ENCODE measurements around the gene PLCD1.
"Not testable (repeated sequence)": the region's sequence is repeated elsewhere in the genome, so short reads cannot be mapped to it uniquely, and the experiment has no call there.

The PLCD1 gene

GRCh38 chr3:38036286-38036685 lies 6.8 kb upstream of the PLCD1 start:
- DNase-seq: no peak

- DNase-seq: peak; percentile 17
These were observed 4.9 kb upstream of the PLCD1 start for GRCh38 chr3:38034335-38034734.

GRCh38 chr3:38033586-38033985 lies 4.1 kb upstream of the PLCD1 start:
- not testable (repeated sequence) for DNase-seq

GRCh38 chr3:38032328-38032865 lies 3.0 kb upstream of the PLCD1 start:
- DNase-seq: peak; percentile 10

GRCh38 chr3:38031022-38031994 lies 1.9 kb upstream of the PLCD1 start:
- peak; percentile 98 for DNase-seq

- no peak for DNase-seq
These were observed 932 bp upstream of the PLCD1 start for GRCh38 chr3:38030126-38031021.

GRCh38 chr3:38028621-38029361 lies 651 bp downstream of the PLCD1 start:
- peak; percentile 39 for DNase-seq

- DNase-seq: no peak
These were observed 1.7 kb downstream of the PLCD1 start for GRCh38 chr3:38027466-38028465.

GRCh38 chr3:38026856-38027255 lies 2.6 kb downstream of the PLCD1 start:
- no peak for DNase-seq

- no peak for DNase-seq
These were observed 6.3 kb downstream of the PLCD1 start for GRCh38 chr3:38022896-38023709.

- no peak for DNase-seq
These were observed 7.1 kb downstream of the PLCD1 start for GRCh38 chr3:38022301-38022700.

GRCh38 chr3:38021196-38021595 lies 8.2 kb downstream of the PLCD1 start:
- DNase-seq: no peak

- DNase-seq: no peak
These were observed 9.1 kb downstream of the PLCD1 start for GRCh38 chr3:38020342-38020726.

- no peak for DNase-seq
These were observed 9.6 kb downstream of the PLCD1 start for GRCh38 chr3:38019658-38020341.

GRCh38 chr3:38018296-38019266 lies 10.9 kb downstream of the PLCD1 start:
- no peak for DNase-seq

GRCh38 chr3:38017445-38018295 lies 11.8 kb downstream of the PLCD1 start:
- DNase-seq: no peak

GRCh38 chr3:38016847-38017444 lies 12.5 kb downstream of the PLCD1 start:
- no peak for DNase-seq

All from 8988T (cell line).